ENCODE data around the gene CCP110.
A peak's percentile ranks its signal among the peaks of the same experiment; 100 is the strongest.

GRCh38 chr16:19523559-19524355, at the start of gene CCP110:
- TF ChIP-seq POLR2A (IDR thresholded peaks at IDR 0.05) (peak in 2 of 3 donors; percentile 82 to 89), CTCF (IDR thresholded peaks at IDR 0.05) (no peak)

Measured in body of pancreas (tissue), 4 donors.